ENCODE measurements around the gene METTL21C.

GRCh38 chr13:102679449-102680132, 15.3 kb downstream of the METTL21C start:
- TF ChIP-seq GATA2 (IDR thresholded peaks at IDR 0.05; ENCODE audit: low read depth, low read length) (no peak), GATA3 (IDR thresholded peaks at IDR 0.05; ENCODE audit: low read depth, low read length) (no peak)
